GM06990 (cell line): ENCODE data around the gene CCDC34.

ENCODE experiments used
- DNase-seq: peaks from one replicate; pipeline ENCODE4 v3.0.0-alpha.2; 2011; ENCODE audit not compliant: insufficient read length; ENCODE audit errors: extremely low read depth
- H3K27me3 ChIP-seq: replicated peaks from 2 replicates; pipeline ENCODE4 v1.6.0; 2011; ENCODE audit warnings: low read length; ENCODE audit not compliant: control insufficient read depth, insufficient read depth
- H3K36me3 ChIP-seq: 2 replicates; pipeline ENCODE4 v1.5.1; 2011; ENCODE audit warnings: low read length; ENCODE audit not compliant: control insufficient read depth, insufficient read depth
- H3K4me3 ChIP-seq: replicated peaks from 2 replicates; pipeline ENCODE4 v1.5.1; 2011; ENCODE audit warnings: low read depth, mild to moderate bottlenecking, control low read depth, low read length
- CTCF ChIP-seq: IDR thresholded peaks from 2 replicates; pipeline ENCODE4 v1.5.1; 2011; ENCODE audit warnings: low read length, control low read depth, mild to moderate bottlenecking, inconsistent platforms; ENCODE audit not compliant: insufficient read depth, poor library complexity, severe bottlenecking

The CCDC34 gene

GRCh38 chr11:27352781-27353180 lies 10.2 kb downstream of the CCDC34 start:
- TF ChIP-seq CTCF = no peak
- Histone ChIP-seq H3K27me3 (no peaks in the 10 kb centered on the region), H3K4me3 (no peak overlapping the region), H3K36me3 (no peaks in the 10 kb centered on the region)
- no peak for DNase-seq

- TF ChIP-seq CTCF = no peak
- DNase-seq = no peak
- Histone ChIP-seq H3K4me3 (no peak overlapping the region), H3K27me3 (no peaks in the 10 kb centered on the region), H3K36me3 (no peaks in the 10 kb centered on the region)
Measured at GRCh38 chr11:27350511-27350910, 12.5 kb downstream of the CCDC34 start.

GRCh38 chr11:27349919-27350318 lies 13.1 kb downstream of the CCDC34 start:
- Histone ChIP-seq H3K36me3 (no peaks in the 10 kb centered on the region), H3K27me3 (no peaks in the 10 kb centered on the region), H3K4me3 (no peak overlapping the region)
- no peak for TF ChIP-seq CTCF
- DNase-seq = no peak

- Histone ChIP-seq H3K36me3 (no peaks in the 10 kb centered on the region), H3K4me3 (no peak overlapping the region), H3K27me3 (no peaks in the 10 kb centered on the region)
- TF ChIP-seq CTCF = no peak
- no peak for DNase-seq
Measured at GRCh38 chr11:27348340-27348873, 14.6 kb downstream of the CCDC34 start.

GRCh38 chr11:27347359-27348339 lies 15.4 kb downstream of the CCDC34 start:
- no peaks in the 10 kb centered on the region for H3K27me3 ChIP-seq
- no peak overlapping the region for H3K4me3 ChIP-seq
- no peaks in the 10 kb centered on the region for H3K36me3 ChIP-seq
- no peak for TF ChIP-seq CTCF
- no peak for DNase-seq
